GM06990 (cell line): ENCODE results near the gene DLG2.

Experiments
- DNase-seq: peaks from one replicate; pipeline ENCODE4 v3.0.0-alpha.2; 2011; ENCODE audit not compliant: insufficient read length; ENCODE audit errors: extremely low read depth
- H3K27me3 ChIP-seq: replicated peaks from 2 replicates; pipeline ENCODE4 v1.6.0; 2011; ENCODE audit warnings: low read length; ENCODE audit not compliant: control insufficient read depth, insufficient read depth
- H3K36me3 ChIP-seq: 2 replicates; pipeline ENCODE4 v1.5.1; 2011; ENCODE audit warnings: low read length; ENCODE audit not compliant: control insufficient read depth, insufficient read depth
- H3K4me3 ChIP-seq: replicated peaks from 2 replicates; pipeline ENCODE4 v1.5.1; 2011; ENCODE audit warnings: low read depth, mild to moderate bottlenecking, control low read depth, low read length
- CTCF ChIP-seq: IDR thresholded peaks from 2 replicates; pipeline ENCODE4 v1.5.1; 2011; ENCODE audit warnings: low read length, control low read depth, mild to moderate bottlenecking, inconsistent platforms; ENCODE audit not compliant: insufficient read depth, poor library complexity, severe bottlenecking

The DLG2 gene

GRCh38 chr11:84865791-84866535 lies 761.2 kb downstream of the DLG2 start:
- no peak for DNase-seq
- TF ChIP-seq CTCF: no peak
- H3K36me3 ChIP-seq: no peaks in the 10 kb centered on the region
- H3K4me3 ChIP-seq: no peak overlapping the region
- no peaks in the 10 kb centered on the region for H3K27me3 ChIP-seq

GRCh38 chr11:84865257-84865656 lies 761.9 kb downstream of the DLG2 start:
- H3K36me3 ChIP-seq: no peaks in the 10 kb centered on the region
- H3K4me3 ChIP-seq: no peak overlapping the region
- TF ChIP-seq CTCF: no peak
- no peaks in the 10 kb centered on the region for H3K27me3 ChIP-seq
- DNase-seq: no peak

- Histone ChIP-seq H3K4me3 (no peak overlapping the region), H3K27me3 (no peaks in the 10 kb centered on the region), H3K36me3 (no peaks in the 10 kb centered on the region)
- no peak for TF ChIP-seq CTCF
- DNase-seq: no peak
Measured at GRCh38 chr11:84857746-84858145, 769.4 kb downstream of the DLG2 start.

GRCh38 chr11:84855508-84856245 lies 771.5 kb downstream of the DLG2 start:
- no peak for TF ChIP-seq CTCF
- no peak overlapping the region for H3K4me3 ChIP-seq
- H3K36me3 ChIP-seq: no peaks in the 10 kb centered on the region
- no peak for DNase-seq
- no peaks in the 10 kb centered on the region for H3K27me3 ChIP-seq

GRCh38 chr11:84854498-84854880 lies 772.7 kb downstream of the DLG2 start:
- DNase-seq: no peak
- Histone ChIP-seq H3K4me3 (no peak overlapping the region), H3K36me3 (no peaks in the 10 kb centered on the region), H3K27me3 (no peaks in the 10 kb centered on the region)
- no peak for TF ChIP-seq CTCF
